NT2/D1 (cell line): Measurements from ENCODE around the gene VAMP1.

Experiments used
- DNase-seq: peaks from one replicate; pipeline ENCODE4 v3.0.0-alpha.2; 2011; ENCODE audit warnings: low read depth, low spot score
- H3K27me3 ChIP-seq: 2 replicates; pipeline ENCODE4 v1.6.0; 2011; ENCODE audit warnings: mild to moderate bottlenecking; ENCODE audit not compliant: insufficient read length, insufficient read depth
- H3K36me3 ChIP-seq: 2 replicates; pipeline ENCODE4 v1.6.1; 2011; ENCODE audit warnings: mild to moderate bottlenecking, low read length, mixed read lengths; ENCODE audit not compliant: insufficient read depth, insufficient read length
- H3K4me1 ChIP-seq: 2 replicates; pipeline ENCODE4 v1.5.1; 2011; ENCODE audit not compliant: insufficient read depth, insufficient read length
- H3K4me3 ChIP-seq: 2 replicates; pipeline ENCODE4 v1.5.1; 2011; ENCODE audit warnings: low read depth; ENCODE audit not compliant: insufficient read length
- H3K9ac ChIP-seq: 2 replicates; pipeline ENCODE4 v1.6.0; 2011; ENCODE audit warnings: low read depth; ENCODE audit not compliant: insufficient read length
- H3K9me3 ChIP-seq: 2 replicates; pipeline ENCODE4 v1.5.1; 2011; ENCODE audit warnings: mild to moderate bottlenecking, low read length; ENCODE audit not compliant: insufficient read depth
- SUZ12 ChIP-seq: IDR thresholded peaks from 2 replicates; pipeline ENCODE4 v1.6.1; 2011; ENCODE audit not compliant: insufficient read length, insufficient read depth; ENCODE audit errors: extremely low read depth
- YY1 ChIP-seq: IDR thresholded peaks from 2 replicates; pipeline ENCODE4 v1.6.1; 2011; ENCODE audit not compliant: insufficient read length, insufficient read depth
- ZNF274 ChIP-seq: IDR thresholded peaks from 2 replicates; pipeline ENCODE4 v1.6.1; 2011; ENCODE audit warnings: mild to moderate bottlenecking, low read depth, low read length

VAMP1 gene

DNA sequence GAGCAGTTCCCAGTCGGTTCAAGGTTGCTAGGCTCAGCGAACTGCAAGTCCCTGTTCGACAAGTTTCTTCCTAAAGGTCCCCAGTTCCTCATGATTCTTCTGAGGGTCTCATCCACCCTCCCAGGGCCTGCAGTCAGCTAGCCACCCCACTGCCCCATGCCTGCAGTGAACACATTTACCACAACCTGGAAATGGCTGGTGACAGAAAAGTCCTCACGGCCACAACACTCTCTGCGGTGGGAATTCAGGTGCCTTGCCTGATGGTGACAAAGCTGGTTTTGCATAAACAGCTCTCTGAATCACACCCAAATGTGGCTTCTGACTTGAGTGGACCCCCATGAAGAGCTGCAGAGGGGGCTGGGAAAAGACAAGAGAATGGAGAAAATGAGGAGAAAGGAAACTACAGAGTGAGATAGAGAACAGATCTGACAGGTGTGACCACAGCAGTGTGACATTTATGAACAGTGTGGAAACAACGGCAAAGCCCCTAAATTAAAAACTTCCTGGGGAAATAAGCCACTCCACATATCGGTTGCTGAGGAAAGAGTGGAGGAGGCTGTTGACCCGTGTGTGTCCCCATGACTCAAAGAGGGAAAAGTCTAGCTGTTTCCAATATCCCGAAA, 27.0 kb downstream of the VAMP1 start:
- no peak overlapping the region for H3K4me3 ChIP-seq
- DNase-seq: no peak
- no peaks in the 10 kb centered on the region for H3K27me3 ChIP-seq
- TF ChIP-seq SUZ12 (no peak), YY1 (no peak), ZNF274 (no peak)
- no peaks in the 10 kb centered on the region for H3K9me3 ChIP-seq
- H3K9ac ChIP-seq: peak overlapping the region; percentile 2
- peaks cover 27% of the 10 kb centered on the region for H3K36me3 ChIP-seq
- H3K4me1 ChIP-seq: peaks cover 2% of the 10 kb centered on the region

DNA sequence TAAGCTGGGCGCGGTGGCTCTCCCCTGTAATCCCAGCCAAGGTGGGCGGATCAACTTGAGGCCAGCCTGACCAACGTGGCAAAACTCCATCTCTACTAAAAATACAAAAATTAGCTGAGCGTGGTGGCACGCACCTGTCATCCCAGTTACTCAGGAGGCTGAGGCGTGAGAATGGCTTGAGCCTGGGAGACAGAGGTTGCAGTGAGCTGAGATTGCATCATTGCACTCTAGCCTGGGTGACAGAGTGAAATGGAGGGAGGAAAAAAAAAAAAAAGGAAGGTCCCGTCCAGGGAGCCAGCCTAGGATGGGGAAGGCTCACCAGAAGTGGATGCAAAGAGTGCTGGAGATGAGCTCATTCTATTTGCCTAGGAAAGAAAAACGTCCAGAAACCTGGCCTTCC, 27.6 kb downstream of the VAMP1 start:
- Histone ChIP-seq H3K4me1 (peaks cover 2% of the 10 kb centered on the region), H3K9me3 (no peaks in the 10 kb centered on the region), H3K4me3 (no peak overlapping the region), H3K9ac (peak overlapping the region; percentile 2), H3K27me3 (no peaks in the 10 kb centered on the region), H3K36me3 (peaks cover 22% of the 10 kb centered on the region)
- TF ChIP-seq SUZ12 (no peak), YY1 (no peak), ZNF274 (no peak)
- DNase-seq: no peak

DNA sequence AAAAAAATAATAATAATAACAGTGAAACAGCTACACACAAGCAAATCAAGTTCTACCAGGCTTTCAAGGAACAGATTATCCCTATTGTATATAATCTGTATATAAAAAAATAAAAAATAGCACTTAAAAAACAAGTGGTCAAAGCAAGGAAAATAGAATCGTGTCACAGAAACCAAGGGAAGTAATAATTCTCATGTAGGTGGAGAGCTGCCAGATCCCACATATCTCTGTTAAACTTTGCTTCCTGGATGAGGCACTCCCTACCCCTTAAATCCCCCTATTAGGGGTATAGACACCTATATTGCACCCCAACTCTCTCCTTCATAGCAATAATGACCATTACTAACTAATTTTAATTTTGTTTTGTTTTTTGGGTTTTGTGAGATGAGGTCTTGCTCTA, 30.1 kb downstream of the VAMP1 start:
- Histone ChIP-seq H3K27me3 (no peaks in the 10 kb centered on the region), H3K9ac (no peak overlapping the region), H3K4me3 (no peak overlapping the region), H3K9me3 (no peaks in the 10 kb centered on the region), H3K36me3 (peaks cover 5% of the 10 kb centered on the region), H3K4me1 (peaks cover 2% of the 10 kb centered on the region)
- TF ChIP-seq ZNF274 (no peak), SUZ12 (no peak), YY1 (no peak)
- DNase-seq: no peak

DNA sequence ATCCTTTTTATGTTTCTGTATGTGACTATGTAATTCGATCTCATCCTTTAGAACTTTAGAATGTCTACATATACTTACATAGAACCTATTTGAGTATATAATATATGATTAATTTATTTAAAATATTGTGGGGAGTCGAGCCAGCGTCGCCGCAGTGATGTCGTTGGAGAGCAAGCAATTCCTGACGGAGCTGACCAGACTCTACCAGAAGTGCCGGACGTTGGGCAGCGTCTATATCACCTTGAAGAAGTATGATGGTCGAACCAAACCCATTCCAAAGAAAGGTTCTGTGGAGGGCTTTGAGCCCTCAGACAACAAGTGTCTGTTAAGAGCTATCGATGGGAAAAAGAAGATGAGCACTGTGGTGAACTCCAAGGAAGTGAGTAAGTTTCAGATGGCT, 32.1 kb downstream of the VAMP1 start:
- Histone ChIP-seq H3K4me3 (no peak overlapping the region), H3K9ac (no peak overlapping the region), H3K27me3 (no peaks in the 10 kb centered on the region), H3K36me3 (peaks cover 3% of the 10 kb centered on the region), H3K4me1 (peaks cover 3% of the 10 kb centered on the region), H3K9me3 (no peaks in the 10 kb centered on the region)
- TF ChIP-seq SUZ12 (no peak), YY1 (no peak), ZNF274 (no peak)
- DNase-seq: no peak

DNA sequence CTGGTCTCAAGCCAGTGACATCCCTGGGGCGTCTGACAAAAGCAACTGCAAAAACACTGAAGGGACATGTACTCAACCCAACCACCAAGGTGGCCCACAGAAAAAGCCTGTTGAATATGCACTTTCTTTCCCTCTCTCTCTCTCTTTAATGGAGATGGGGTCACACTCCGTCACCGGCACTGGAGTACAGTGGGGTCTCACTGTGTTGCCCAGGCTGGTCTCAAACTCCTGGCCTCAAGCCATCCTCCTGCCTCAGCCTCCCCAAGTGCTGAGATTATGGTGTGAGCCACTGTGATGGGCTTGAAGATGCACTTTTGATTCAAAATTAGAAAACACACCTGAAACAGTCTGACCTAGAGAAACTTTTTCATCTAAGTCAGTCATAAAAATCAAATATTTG, 32.9 kb downstream of the VAMP1 start:
- H3K27me3 ChIP-seq: no peaks in the 10 kb centered on the region
- H3K4me3 ChIP-seq: no peak overlapping the region
- no peaks in the 10 kb centered on the region for H3K9me3 ChIP-seq
- H3K36me3 ChIP-seq: peaks cover 3% of the 10 kb centered on the region
- H3K9ac ChIP-seq: no peak overlapping the region
- no peak for DNase-seq
- TF ChIP-seq YY1 (no peak), ZNF274 (no peak), SUZ12 (no peak)
- peaks cover 3% of the 10 kb centered on the region for H3K4me1 ChIP-seq

DNA sequence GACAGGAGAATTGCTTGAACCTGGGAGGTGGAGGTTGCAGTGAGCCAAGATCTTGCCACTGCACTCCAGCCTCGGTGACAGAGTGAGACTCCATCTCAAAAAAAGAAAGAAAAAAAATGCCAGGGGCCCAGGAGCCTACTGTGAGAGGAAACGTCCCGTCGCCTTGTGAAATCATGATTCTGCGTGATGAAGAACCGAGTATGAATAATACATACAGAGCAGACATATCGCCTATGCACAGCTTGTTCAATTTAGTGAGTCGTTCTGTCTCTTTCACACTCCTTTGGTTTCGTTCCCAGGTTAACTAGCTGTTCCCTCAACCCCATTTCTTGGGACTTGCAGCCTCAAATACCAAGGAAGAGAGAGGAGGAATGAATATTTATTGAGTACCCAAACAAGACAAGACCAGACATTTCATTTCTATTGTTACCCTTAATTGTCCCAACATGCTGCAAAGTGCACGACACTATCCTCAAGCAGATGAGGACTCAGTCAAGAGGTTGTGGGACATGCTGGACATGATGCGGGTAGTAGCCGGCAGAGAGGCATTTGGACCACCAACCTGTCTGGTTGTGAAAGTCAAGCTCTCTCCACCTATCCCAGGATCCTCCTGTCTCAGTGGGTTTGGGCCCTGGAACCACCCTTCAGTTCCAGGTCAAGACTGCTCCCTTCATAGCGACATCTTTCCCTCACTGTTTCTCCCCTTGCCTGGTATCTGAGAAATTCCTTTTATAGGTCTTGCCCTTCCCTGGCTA, 34.3 kb downstream of the VAMP1 start:
- Histone ChIP-seq H3K9ac (no peak overlapping the region), H3K4me1 (peaks cover 3% of the 10 kb centered on the region), H3K27me3 (no peaks in the 10 kb centered on the region), H3K9me3 (no peaks in the 10 kb centered on the region), H3K4me3 (no peak overlapping the region), H3K36me3 (no peaks in the 10 kb centered on the region)
- DNase-seq: no peak
- no peak for TF ChIP-seq ZNF274
- no peak for TF ChIP-seq SUZ12
- TF ChIP-seq YY1: no peak
